ENCODE measurements around the gene USHBP1. TPM values are rescaled to one million over a fixed set of nuclear protein-coding genes. Genes with fewer than 3 reads are reported as not detected.
A peak's percentile ranks its signal among the peaks of the same experiment; 100 is the strongest.

USHBP1 gene
- total and polyA plus RNA-seq, 2 of the 13 experiments (the other 11 are each of a cell fraction or from before 2014, with no cell fraction given): 0.15 to 1.5 TPM

DNA sequence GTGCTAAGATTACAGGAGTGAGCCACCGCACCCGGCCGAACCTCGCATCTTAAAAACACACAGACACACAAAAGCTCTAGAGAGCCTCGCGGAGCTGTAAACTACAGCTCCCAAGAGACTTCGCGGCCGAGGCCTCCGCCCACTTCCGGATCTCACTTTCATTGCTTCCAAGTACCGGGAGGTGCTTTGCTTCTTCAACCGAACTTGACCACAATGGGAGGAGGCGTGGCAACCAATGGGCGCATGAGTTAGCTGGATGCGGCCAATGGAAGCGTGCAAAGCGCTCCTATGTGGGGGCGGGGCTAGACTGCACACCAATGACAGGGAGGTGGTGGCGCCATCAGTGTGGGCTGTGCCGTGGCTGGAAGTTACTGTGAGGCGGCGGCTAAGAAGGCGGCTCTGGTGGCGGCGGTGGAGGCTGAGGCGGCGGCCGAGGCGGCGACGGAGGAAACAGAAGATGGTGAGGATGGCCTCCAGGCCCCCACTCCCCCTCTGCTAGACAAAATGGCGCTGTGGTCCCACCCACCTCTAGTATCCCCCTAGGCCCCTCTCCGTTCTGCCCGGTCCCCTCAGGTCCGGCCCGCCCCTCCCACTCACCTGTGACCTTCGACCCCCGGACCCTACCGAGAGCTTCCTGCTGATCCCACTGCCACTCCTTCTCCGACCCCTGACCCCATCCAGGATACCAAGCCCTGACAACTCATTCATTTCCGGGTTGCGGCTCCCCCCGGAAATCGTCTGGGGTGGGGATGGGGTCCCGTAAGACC is 44.8 kb upstream of the USHBP1 start, which contains the start of gene DDA1 (continued):
- peak; percentile 89; the same call in 1 of the 2 replicates for TF ChIP-seq RFXAP (CRISPR knock-in tag; IDR thresholded peaks at IDR 0.05; ENCODE audit: borderline replicate concordance)
- TF ChIP-seq, protein P1, sequence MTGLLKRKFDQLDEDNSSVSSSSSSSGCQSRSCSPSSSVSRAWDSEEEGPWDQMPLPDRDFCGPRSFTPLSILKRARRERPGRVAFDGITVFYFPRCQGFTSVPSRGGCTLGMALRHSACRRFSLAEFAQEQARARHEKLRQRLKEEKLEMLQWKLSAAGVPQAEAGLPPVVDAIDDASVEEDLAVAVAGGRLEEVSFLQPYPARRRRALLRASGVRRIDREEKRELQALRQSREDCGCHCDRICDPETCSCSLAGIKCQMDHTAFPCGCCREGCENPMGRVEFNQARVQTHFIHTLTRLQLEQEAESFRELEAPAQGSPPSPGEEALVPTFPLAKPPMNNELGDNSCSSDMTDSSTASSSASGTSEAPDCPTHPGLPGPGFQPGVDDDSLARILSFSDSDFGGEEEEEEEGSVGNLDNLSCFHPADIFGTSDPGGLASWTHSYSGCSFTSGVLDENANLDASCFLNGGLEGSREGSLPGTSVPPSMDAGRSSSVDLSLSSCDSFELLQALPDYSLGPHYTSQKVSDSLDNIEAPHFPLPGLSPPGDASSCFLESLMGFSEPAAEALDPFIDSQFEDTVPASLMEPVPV (CRISPR knock-in tag; IDR thresholded peaks at IDR 0.05): 0 out of 2 replicates have a peak, but pooled peaks have one; percentile 33
- no peak for TF ChIP-seq SP1 (IDR thresholded peaks at IDR 0.05)
- TF ChIP-seq SP1 (CRISPR knock-in tag; IDR thresholded peaks at IDR 0.05): peak; percentile 95
- TF ChIP-seq CCAR2 (optimal IDR thresholded peaks at IDR 0.05; ENCODE audit: low read depth, low read length): no peak
- TF ChIP-seq MYNN (CRISPR knock-in tag; IDR thresholded peaks at IDR 0.05; ENCODE audit: low read depth): no peak
- TF ChIP-seq EHMT2 (IDR thresholded peaks at IDR 0.05; ENCODE audit: borderline replicate concordance, low read depth, low read length): no peak
- TF ChIP-seq AHDC1 (CRISPR knock-in tag; IDR thresholded peaks at IDR 0.05; ENCODE audit: borderline replicate concordance): no peak
- TF ChIP-seq ZKSCAN5 (CRISPR knock-in tag; IDR thresholded peaks at IDR 0.05): no peak
- peak; percentile 76; the same call in 1 of the 2 replicates for TF ChIP-seq ZSCAN21 (CRISPR knock-in tag; IDR thresholded peaks at IDR 0.05; ENCODE audit: borderline replicate concordance)
- TF ChIP-seq ZNF776 (CRISPR knock-in tag; IDR thresholded peaks at IDR 0.05): peak; percentile 13; the same call in 1 of the 2 replicates
- peak; percentile 83 for TF ChIP-seq YEATS2 (CRISPR knock-in tag; IDR thresholded peaks at IDR 0.05; ENCODE audit: borderline replicate concordance)
- no peak for TF ChIP-seq TEAD2 (CRISPR knock-in tag; IDR thresholded peaks at IDR 0.05)
- no peak for TF ChIP-seq CTCF (CRISPR knock-in tag; IDR thresholded peaks at IDR 0.05)
- no peak for TF ChIP-seq ZNF740 (CRISPR knock-in tag; IDR thresholded peaks at IDR 0.05)
- TF ChIP-seq, protein P2, sequence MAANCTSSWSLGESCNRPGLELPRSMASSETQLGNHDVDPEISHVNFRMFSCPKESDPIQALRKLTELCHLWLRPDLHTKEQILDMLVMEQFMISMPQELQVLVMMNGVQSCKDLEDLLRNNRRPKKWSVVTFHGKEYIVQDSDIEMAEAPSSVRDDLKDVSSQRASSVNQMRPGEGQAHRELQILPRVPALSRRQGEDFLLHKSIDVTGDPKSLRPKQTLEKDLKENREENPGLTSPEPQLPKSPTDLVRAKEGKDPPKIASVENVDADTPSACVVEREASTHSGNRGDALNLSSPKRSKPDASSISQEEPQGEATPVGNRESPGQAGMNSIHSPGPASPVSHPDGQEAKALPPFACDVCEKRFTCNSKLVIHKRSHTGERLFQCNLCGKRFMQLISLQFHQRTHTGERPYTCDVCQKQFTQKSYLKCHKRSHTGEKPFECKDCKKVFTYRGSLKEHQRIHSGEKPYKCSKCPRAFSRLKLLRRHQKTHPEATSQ (CRISPR knock-in tag; IDR thresholded peaks at IDR 0.05; ENCODE audit: borderline replicate concordance): no peak
- TF ChIP-seq ZNF788 (CRISPR knock-in tag; IDR thresholded peaks at IDR 0.05; ENCODE audit: borderline replicate concordance): 0 out of 2 replicates have a peak, but pooled peaks have one; percentile 66
- no peak for TF ChIP-seq THYN1 (CRISPR knock-in tag; IDR thresholded peaks at IDR 0.05; ENCODE audit: borderline replicate concordance, low read depth)

All from HepG2 (cell line).